WTC11 (cell line): Measurements from ENCODE around the gene SMAP2. TPM values are rescaled to one million over a fixed set of nuclear protein-coding genes. Genes with fewer than 3 reads are reported as not detected.

Experiments
- ATAC-seq: fragments of 200-7000 bp; cut with Tn5 transposase; 2 replicates; pipeline ENCODE4 v1.10.0; 2021; ENCODE audit warnings: mild to moderate bottlenecking, moderate library complexity
- CTCF ChIA-PET: fragments of 300-600 bp; sonication (Branson Sonifier 250); formaldehyde crosslinking; loops from one replicate; lab custom pipeline; 2021; ENCODE audit warnings: antibody characterized with exemption; lab: Charles Lee
- POLR2A ChIA-PET: fragments of 350-600 bp; sonication (Branson Sonifier 250); formaldehyde crosslinking; loops from one replicate; lab custom pipeline; 2021; ENCODE audit warnings: antibody characterized with exemption; lab: Charles Lee
- DNase-seq: peaks from one replicate; pipeline ENCODE4 v3.0.0; 2021; ENCODE audit warnings: low spot score
- H3K27ac Mint-ChIP-seq: 2 replicates; pipeline ENCODE4 v1.8.0; 2021; ENCODE audit warnings: mixed read lengths
- H3K27me3 Mint-ChIP-seq: 2 replicates; pipeline ENCODE4 v1.8.0; 2021; ENCODE audit warnings: low read depth, mild to moderate bottlenecking, moderate library complexity, mixed read lengths
- H3K36me3 Mint-ChIP-seq: 2 replicates; pipeline ENCODE4 v1.8.0; 2021; ENCODE audit warnings: mixed read lengths
- H3K4me1 Mint-ChIP-seq: 2 replicates; pipeline ENCODE4 v1.8.0; 2022; ENCODE audit warnings: mixed read lengths
- H3K4me3 Mint-ChIP-seq: 2 replicates; pipeline ENCODE4 v1.8.0; 2021; ENCODE audit warnings: mild to moderate bottlenecking, moderate library complexity, mixed read lengths
- H3K9me3 Mint-ChIP-seq: 2 replicates; pipeline ENCODE4 v1.8.0; 2021; ENCODE audit warnings: mixed read lengths
- CREB1 ChIP-seq: sonication (generic); formaldehyde crosslinking; IDR thresholded peaks from 2 replicates; pipeline ENCODE4 v1.8.0; 2023; ENCODE audit warnings: mild to moderate bottlenecking, missing genetic modification reagents
- CREM ChIP-seq: sonication (generic); formaldehyde crosslinking; IDR thresholded peaks from 2 replicates; pipeline ENCODE4 v1.8.1; 2022; ENCODE audit warnings: mild to moderate bottlenecking, missing genetic modification reagents, moderate library complexity
- FOXP1 ChIP-seq: sonication (generic); formaldehyde crosslinking; IDR thresholded peaks from 2 replicates; pipeline ENCODE4 v1.8.0; 2022; ENCODE audit warnings: missing genetic modification reagents, mild to moderate bottlenecking, moderate library complexity, borderline replicate concordance
- IRF2 ChIP-seq: sonication (generic); formaldehyde crosslinking; IDR thresholded peaks from 2 replicates; pipeline ENCODE4 v1.8.0; 2022; ENCODE audit warnings: low read depth, missing genetic modification reagents, borderline replicate concordance
- NFATC4 ChIP-seq: fragments of 250-450 bp; sonication (Bioruptor Pico); IDR thresholded peaks from 2 replicates; pipeline ENCODE4 v1.9.0; 2021; ENCODE audit warnings: mild to moderate bottlenecking
- NR3C1 ChIP-seq: sonication (generic); formaldehyde crosslinking; conservative IDR thresholded peaks from 2 replicates; pipeline ENCODE4 v1.8.1; 2023; ENCODE audit warnings: low read depth, mild to moderate bottlenecking, missing genetic modification reagents
- RELA ChIP-seq: sonication (generic); formaldehyde crosslinking; IDR thresholded peaks from 2 replicates; pipeline ENCODE4 v1.8.1; 2022; ENCODE audit warnings: missing genetic modification reagents, mild to moderate bottlenecking, borderline replicate concordance
- SMAD3 ChIP-seq: sonication (generic); formaldehyde crosslinking; IDR thresholded peaks from 2 replicates; pipeline ENCODE4 v1.8.0; 2022; ENCODE audit warnings: missing genetic modification reagents, mild to moderate bottlenecking, borderline replicate concordance
- ZNF396 ChIP-seq: fragments of 250-450 bp; sonication (Bioruptor Pico); IDR thresholded peaks from 2 replicates; pipeline ENCODE4 v1.8.0; 2021; ENCODE audit warnings: mild to moderate bottlenecking, moderate library complexity, borderline replicate concordance
- total RNA-seq: library from RNA; stranded (reverse); gene quantifications from 3 replicates; pipeline ENCODE4 v1.2.3, GENCODE V29; 2021
- TF ChIP-seq, protein P1 (sequence below): sonication (generic); formaldehyde crosslinking; IDR thresholded peaks from 2 replicates; pipeline ENCODE4 v1.8.0; 2022; ENCODE audit warnings: mild to moderate bottlenecking, missing genetic modification reagents
- TF ChIP-seq, protein P2 (sequence below): fragments of 250-450 bp; sonication (Bioruptor Pico); IDR thresholded peaks from 2 replicates; pipeline ENCODE4 v1.9.0; 2021; ENCODE audit warnings: mild to moderate bottlenecking
- TF ChIP-seq, protein P3 (sequence below): fragments of 250-450 bp; sonication (Bioruptor Pico); IDR thresholded peaks from 2 replicates; pipeline ENCODE4 v2.1.2; 2022; ENCODE audit warnings: mild to moderate bottlenecking, moderate library complexity
- TF ChIP-seq, protein P4 (sequence below): sonication (generic); formaldehyde crosslinking; conservative IDR thresholded peaks from 2 replicates; pipeline ENCODE4 v1.8.1; 2023; ENCODE audit warnings: mild to moderate bottlenecking, low read depth, missing genetic modification reagents, moderate library complexity
- TF ChIP-seq, protein P5 (sequence below): sonication (generic); formaldehyde crosslinking; IDR thresholded peaks from 2 replicates; pipeline ENCODE4 v1.8.1; 2023; ENCODE audit warnings: mild to moderate bottlenecking, missing genetic modification reagents, borderline replicate concordance
- TF ChIP-seq, protein P6 (sequence below): sonication (generic); formaldehyde crosslinking; IDR thresholded peaks from 2 replicates; pipeline ENCODE4 v1.8.0; 2022; ENCODE audit warnings: mild to moderate bottlenecking, missing genetic modification reagents
- TF ChIP-seq, protein P7 (sequence below): sonication (generic); formaldehyde crosslinking; IDR thresholded peaks from 2 replicates; pipeline ENCODE4 v1.8.0; 2022; ENCODE audit warnings: missing genetic modification reagents

Gene SMAP2
- total RNA-seq, 1 experiment from 2014 or later, result 4.9 TPM

DNA sequence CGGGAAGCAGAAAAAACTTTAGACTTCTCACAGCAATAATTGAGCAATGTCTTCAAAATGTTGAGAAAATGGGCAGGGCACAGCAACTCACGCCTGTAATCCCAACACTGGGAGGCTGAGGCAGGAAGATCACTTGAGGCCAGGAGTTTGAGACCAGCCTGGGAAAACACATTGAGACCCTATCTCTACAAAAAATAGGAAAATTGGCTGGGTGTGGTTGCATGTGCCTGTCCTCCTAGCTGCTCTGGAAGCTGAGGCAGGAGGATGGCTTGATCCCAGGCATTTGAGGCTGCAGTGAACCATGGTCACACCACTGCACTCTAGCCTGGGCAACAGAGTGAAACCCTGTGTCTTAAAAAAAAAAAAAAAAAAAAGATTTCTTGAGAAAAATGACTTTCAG, 95.8 kb downstream of the SMAP2 start:
- Mint-ChIP-seq H3K27ac (no peak overlapping the region), H3K9me3 (peaks cover 81% of the 10 kb centered on the region), H3K27me3 (peaks cover 55% of the 10 kb centered on the region), H3K36me3 (peaks cover 61% of the 10 kb centered on the region), H3K4me3 (no peak overlapping the region), H3K4me1 (no peaks in the 10 kb centered on the region)
- CTCF ChIA-PET, result no interaction called here
- POLR2A ChIA-PET, result no interaction called here
- TF ChIP-seq, protein P1, sequence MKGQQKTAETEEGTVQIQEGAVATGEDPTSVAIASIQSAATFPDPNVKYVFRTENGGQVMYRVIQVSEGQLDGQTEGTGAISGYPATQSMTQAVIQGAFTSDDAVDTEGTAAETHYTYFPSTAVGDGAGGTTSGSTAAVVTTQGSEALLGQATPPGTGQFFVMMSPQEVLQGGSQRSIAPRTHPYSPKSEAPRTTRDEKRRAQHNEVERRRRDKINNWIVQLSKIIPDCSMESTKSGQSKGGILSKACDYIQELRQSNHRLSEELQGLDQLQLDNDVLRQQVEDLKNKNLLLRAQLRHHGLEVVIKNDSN (CRISPR knock-in tag), result no peak
- TF ChIP-seq RELA (no peak), IRF2 (CRISPR knock-in tag) (no peak), CREM (CRISPR knock-in tag) (no peak), NFATC4 (CRISPR knock-in tag) (no peak), FOXP1 (CRISPR knock-in tag) (no peak), CREB1 (CRISPR knock-in tag) (no peak), NR3C1 (CRISPR knock-in tag) (no peak), ZNF396 (CRISPR knock-in tag) (no peak), SMAD3 (CRISPR knock-in tag) (no peak)
- TF ChIP-seq, protein P2, sequence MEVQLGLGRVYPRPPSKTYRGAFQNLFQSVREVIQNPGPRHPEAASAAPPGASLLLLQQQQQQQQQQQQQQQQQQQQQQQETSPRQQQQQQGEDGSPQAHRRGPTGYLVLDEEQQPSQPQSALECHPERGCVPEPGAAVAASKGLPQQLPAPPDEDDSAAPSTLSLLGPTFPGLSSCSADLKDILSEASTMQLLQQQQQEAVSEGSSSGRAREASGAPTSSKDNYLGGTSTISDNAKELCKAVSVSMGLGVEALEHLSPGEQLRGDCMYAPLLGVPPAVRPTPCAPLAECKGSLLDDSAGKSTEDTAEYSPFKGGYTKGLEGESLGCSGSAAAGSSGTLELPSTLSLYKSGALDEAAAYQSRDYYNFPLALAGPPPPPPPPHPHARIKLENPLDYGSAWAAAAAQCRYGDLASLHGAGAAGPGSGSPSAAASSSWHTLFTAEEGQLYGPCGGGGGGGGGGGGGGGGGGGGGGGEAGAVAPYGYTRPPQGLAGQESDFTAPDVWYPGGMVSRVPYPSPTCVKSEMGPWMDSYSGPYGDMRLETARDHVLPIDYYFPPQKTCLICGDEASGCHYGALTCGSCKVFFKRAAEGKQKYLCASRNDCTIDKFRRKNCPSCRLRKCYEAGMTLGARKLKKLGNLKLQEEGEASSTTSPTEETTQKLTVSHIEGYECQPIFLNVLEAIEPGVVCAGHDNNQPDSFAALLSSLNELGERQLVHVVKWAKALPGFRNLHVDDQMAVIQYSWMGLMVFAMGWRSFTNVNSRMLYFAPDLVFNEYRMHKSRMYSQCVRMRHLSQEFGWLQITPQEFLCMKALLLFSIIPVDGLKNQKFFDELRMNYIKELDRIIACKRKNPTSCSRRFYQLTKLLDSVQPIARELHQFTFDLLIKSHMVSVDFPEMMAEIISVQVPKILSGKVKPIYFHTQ (CRISPR knock-in tag), result no peak
- TF ChIP-seq, protein P3, sequence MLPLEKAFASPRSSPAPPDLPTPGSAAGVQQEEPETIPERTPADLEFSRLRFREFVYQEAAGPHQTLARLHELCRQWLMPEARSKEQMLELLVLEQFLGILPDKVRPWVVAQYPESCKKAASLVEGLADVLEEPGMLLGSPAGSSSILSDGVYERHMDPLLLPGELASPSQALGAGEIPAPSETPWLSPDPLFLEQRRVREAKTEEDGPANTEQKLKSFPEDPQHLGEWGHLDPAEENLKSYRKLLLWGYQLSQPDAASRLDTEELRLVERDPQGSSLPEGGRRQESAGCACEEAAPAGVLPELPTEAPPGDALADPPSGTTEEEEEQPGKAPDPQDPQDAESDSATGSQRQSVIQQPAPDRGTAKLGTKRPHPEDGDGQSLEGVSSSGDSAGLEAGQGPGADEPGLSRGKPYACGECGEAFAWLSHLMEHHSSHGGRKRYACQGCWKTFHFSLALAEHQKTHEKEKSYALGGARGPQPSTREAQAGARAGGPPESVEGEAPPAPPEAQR (CRISPR knock-in tag), result no peak
- TF ChIP-seq, protein P4, sequence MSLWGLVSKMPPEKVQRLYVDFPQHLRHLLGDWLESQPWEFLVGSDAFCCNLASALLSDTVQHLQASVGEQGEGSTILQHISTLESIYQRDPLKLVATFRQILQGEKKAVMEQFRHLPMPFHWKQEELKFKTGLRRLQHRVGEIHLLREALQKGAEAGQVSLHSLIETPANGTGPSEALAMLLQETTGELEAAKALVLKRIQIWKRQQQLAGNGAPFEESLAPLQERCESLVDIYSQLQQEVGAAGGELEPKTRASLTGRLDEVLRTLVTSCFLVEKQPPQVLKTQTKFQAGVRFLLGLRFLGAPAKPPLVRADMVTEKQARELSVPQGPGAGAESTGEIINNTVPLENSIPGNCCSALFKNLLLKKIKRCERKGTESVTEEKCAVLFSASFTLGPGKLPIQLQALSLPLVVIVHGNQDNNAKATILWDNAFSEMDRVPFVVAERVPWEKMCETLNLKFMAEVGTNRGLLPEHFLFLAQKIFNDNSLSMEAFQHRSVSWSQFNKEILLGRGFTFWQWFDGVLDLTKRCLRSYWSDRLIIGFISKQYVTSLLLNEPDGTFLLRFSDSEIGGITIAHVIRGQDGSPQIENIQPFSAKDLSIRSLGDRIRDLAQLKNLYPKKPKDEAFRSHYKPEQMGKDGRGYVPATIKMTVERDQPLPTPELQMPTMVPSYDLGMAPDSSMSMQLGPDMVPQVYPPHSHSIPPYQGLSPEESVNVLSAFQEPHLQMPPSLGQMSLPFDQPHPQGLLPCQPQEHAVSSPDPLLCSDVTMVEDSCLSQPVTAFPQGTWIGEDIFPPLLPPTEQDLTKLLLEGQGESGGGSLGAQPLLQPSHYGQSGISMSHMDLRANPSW, result no peak
- TF ChIP-seq, protein P5, sequence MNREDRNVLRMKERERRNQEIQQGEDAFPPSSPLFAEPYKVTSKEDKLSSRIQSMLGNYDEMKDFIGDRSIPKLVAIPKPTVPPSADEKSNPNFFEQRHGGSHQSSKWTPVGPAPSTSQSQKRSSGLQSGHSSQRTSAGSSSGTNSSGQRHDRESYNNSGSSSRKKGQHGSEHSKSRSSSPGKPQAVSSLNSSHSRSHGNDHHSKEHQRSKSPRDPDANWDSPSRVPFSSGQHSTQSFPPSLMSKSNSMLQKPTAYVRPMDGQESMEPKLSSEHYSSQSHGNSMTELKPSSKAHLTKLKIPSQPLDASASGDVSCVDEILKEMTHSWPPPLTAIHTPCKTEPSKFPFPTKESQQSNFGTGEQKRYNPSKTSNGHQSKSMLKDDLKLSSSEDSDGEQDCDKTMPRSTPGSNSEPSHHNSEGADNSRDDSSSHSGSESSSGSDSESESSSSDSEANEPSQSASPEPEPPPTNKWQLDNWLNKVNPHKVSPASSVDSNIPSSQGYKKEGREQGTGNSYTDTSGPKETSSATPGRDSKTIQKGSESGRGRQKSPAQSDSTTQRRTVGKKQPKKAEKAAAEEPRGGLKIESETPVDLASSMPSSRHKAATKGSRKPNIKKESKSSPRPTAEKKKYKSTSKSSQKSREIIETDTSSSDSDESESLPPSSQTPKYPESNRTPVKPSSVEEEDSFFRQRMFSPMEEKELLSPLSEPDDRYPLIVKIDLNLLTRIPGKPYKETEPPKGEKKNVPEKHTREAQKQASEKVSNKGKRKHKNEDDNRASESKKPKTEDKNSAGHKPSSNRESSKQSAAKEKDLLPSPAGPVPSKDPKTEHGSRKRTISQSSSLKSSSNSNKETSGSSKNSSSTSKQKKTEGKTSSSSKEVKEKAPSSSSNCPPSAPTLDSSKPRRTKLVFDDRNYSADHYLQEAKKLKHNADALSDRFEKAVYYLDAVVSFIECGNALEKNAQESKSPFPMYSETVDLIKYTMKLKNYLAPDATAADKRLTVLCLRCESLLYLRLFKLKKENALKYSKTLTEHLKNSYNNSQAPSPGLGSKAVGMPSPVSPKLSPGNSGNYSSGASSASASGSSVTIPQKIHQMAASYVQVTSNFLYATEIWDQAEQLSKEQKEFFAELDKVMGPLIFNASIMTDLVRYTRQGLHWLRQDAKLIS (CRISPR knock-in tag), result no peak
- TF ChIP-seq, protein P6, sequence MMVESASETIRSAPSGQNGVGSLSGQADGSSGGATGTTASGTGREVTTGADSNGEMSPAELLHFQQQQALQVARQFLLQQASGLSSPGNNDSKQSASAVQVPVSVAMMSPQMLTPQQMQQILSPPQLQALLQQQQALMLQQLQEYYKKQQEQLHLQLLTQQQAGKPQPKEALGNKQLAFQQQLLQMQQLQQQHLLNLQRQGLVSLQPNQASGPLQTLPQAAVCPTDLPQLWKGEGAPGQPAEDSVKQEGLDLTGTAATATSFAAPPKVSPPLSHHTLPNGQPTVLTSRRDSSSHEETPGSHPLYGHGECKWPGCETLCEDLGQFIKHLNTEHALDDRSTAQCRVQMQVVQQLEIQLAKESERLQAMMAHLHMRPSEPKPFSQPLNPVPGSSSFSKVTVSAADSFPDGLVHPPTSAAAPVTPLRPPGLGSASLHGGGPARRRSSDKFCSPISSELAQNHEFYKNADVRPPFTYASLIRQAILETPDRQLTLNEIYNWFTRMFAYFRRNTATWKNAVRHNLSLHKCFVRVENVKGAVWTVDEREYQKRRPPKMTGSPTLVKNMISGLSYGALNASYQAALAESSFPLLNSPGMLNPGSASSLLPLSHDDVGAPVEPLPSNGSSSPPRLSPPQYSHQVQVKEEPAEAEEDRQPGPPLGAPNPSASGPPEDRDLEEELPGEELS (CRISPR knock-in tag), result no peak
- TF ChIP-seq, protein P7, sequence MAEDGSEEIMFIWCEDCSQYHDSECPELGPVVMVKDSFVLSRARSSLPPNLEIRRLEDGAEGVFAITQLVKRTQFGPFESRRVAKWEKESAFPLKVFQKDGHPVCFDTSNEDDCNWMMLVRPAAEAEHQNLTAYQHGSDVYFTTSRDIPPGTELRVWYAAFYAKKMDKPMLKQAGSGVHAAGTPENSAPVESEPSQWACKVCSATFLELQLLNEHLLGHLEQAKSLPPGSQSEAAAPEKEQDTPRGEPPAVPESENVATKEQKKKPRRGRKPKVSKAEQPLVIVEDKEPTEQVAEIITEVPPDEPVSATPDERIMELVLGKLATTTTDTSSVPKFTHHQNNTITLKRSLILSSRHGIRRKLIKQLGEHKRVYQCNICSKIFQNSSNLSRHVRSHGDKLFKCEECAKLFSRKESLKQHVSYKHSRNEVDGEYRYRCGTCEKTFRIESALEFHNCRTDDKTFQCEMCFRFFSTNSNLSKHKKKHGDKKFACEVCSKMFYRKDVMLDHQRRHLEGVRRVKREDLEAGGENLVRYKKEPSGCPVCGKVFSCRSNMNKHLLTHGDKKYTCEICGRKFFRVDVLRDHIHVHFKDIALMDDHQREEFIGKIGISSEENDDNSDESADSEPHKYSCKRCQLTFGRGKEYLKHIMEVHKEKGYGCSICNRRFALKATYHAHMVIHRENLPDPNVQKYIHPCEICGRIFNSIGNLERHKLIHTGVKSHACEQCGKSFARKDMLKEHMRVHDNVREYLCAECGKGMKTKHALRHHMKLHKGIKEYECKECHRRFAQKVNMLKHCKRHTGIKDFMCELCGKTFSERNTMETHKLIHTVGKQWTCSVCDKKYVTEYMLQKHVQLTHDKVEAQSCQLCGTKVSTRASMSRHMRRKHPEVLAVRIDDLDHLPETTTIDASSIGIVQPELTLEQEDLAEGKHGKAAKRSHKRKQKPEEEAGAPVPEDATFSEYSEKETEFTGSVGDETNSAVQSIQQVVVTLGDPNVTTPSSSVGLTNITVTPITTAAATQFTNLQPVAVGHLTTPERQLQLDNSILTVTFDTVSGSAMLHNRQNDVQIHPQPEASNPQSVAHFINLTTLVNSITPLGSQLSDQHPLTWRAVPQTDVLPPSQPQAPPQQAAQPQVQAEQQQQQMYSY (CRISPR knock-in tag), result no peak
- DNase-seq, result no peak
- ATAC-seq, result no peak
